ENCODE measurements around the gene COMMD7.

COMMD7 gene

GRCh38 chr20:32743237-32744112 is at the start of gene COMMD7:
Gene COMMD7, minus strand, starts transcription at chr20:32743467. Its CDS starts 76 bp downstream, at chr20:32743391.
- peak; percentile 83 to 91 (median 86) for DNase-seq

- DNase-seq = no peak
Measured at GRCh38 chr20:32792731-32793458, 49.6 kb upstream of the COMMD7 start.

- peak in 1 of 3 donors; percentile 22 for DNase-seq
Measured at GRCh38 chr20:32792316-32792715, 49.0 kb upstream of the COMMD7 start.

- DNase-seq = no peak
Measured at GRCh38 chr20:32790751-32791057, 47.4 kb upstream of the COMMD7 start.

GRCh38 chr20:32789896-32790750 is 46.9 kb upstream of the COMMD7 start:
- peak; percentile 72 to 86 (median 82) for DNase-seq

DNA sequence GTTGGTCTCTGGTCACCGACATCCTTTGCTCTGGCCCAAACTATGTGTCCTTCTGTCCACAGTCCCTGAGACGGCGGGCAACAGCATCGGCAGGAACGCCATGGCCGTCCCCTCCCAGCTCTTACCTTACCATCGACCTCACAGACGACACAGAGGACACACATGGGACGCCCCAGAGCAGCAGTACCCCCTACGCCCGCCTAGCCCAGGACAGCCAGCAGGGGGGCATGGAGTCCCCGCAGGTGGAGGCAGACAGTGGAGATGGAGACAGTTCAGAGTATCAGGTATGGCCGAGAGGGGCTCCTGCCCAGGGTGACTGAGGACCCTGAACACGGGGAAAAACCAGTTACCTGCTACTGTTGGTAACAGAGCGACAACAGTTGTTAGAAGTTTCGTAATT is 43.9 kb upstream of the COMMD7 start:
- no peak for DNase-seq

DNA sequence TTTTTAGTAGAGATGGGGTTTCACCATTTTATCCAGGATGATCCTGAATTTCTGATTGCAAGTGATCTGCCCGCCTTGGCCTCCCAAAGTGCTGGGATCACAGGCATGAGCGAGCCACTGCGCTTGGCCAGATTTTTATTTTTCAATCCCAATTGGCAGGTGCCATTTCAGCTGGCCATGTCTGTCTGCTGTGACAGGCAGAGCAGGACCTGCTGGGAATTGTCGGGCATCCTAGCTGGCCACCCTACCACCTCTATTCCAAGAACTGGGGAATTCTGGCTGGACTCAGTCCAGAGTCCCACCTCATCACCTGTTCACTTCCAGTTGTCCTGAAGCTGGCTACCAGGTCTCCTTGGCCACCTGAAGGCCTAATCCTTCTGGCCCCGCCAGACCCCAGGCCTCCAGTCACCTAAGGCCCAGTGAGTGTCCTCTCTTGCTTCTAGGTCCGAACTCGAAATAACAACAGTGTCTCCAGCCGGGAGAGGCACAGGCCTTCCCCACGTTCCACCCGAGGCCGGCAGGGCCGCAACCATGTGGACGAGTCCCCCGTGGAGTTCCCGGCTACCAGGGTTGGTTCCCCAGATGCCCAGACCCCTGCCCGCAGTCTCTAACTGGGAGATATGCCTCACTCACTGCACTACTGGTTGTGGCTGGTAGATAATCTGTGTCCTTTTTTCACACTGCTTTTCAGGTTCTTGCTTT is 42.9 kb upstream of the COMMD7 start:
- no peak for DNase-seq

- no peak for DNase-seq
Measured at GRCh38 chr20:32784369-32785080, 41.3 kb upstream of the COMMD7 start.

DNA sequence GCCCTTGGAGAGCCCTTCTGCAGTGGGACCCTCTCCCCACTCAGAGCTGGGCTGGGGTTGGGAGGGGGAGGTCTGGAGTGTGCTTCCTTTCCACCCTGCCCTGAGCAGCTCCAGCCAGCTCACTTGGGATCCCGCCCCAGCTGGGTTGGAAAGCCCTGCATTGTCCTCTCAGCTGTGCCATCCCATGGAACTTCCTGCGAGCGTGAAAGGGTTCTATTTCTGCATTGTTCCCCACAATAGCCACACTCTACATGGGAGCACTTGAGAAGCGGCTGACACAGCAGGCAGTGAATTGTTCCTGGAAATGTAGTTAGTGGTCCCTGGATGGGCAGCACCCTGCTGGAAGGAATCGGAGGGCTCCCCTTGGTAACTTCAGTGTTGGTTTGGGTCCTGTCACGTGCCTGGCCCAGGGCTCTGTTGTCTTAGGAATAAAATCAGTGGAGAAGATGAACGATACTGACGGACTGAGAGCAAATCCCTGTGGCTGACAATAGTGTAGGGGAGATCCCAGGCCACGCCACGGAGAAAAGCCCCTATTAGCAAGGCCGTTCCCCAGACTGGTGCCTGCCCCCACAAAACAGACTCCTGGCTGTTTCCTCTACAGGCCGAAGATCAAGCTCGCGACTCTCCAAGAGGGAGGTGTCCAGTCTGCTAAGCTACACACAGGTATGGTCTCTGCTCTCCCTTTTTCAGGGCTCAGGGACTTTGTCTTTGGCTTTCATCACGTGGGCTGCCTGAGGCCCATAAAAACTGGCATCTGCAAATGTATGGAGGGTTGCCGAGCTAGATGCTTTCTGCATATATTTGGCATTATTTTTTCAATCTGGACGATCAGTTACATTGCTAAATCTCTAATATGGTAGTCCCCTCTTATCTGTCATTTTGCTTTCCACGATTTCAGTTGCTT is 37.7 kb upstream of the COMMD7 start:
- DNase-seq = no peak

GRCh38 chr20:32780278-32780677 is 37.0 kb upstream of the COMMD7 start:
- DNase-seq = no peak

DNA sequence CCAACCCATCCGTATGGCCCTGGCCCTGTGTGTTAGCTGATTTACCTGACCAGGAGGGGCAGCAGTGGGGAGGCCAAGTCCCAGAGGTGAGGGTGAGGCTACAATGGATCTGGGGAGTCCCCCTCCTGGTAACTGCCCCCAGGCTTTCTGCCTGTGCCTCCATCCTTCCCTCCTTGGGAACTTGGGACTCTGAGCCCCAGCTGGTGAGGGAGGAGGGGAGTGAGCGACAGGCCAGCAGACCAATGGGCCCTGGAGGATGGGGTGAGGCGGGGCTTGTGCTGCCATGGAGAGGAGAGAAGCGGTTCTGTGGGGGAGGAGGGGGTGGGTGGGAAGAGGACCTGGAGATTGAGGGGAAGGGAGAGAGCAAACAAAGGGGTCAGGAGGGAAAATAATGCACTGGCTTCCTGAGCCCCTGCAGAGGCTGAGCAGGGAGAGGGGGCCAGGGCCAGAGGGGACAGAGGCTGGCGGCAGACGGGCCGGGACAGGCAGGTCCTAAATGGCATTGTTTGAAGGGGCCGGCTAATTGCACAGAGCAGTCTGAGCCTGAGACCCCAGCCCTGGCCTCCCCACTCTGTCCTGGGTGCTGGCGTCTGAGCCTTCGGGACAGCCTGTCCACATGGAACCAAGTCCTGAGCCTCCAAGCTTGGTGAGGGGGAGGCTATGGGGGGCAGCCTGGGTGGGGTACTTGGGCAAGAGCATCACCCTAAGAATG is 36.4 kb upstream of the COMMD7 start:
- DNase-seq = no peak

DNA sequence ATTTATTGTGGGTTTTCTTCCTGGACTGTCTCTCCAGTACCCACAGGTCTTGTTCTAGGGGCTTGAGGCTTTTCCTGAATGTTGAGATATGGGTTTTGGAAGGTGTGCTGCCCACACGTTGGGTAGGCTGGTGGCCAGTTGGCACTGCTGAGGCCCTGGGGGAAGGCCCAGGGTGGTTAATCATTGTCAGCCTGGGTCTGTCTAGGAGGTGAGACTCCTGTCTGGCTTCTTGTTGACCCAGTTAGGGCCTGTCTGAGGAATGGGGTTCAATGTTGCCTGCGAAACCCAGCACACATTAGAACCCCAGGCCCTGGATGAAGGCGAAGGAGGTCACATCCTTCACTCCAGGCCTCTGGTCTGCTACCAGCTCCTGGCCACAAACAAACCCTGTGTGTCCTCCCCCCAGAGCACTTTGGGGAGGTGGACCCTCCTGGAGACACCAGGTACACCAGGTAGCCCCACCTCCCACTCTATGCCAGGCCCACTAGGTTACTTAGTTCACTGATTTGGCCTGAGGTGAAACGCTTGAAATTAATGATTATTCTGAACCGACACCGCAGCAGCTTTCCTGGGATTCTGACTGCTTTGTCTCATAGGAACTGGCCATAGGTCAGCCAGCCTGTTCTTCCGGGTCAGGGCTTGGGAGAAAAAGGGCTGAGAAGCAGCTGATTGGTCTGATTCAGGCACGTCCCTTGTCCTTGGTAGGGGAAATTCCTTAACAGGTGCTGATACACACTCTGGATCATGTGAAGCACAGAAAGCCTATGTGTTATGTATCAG is 34.1 kb upstream of the COMMD7 start:
- DNase-seq = no peak

DNA sequence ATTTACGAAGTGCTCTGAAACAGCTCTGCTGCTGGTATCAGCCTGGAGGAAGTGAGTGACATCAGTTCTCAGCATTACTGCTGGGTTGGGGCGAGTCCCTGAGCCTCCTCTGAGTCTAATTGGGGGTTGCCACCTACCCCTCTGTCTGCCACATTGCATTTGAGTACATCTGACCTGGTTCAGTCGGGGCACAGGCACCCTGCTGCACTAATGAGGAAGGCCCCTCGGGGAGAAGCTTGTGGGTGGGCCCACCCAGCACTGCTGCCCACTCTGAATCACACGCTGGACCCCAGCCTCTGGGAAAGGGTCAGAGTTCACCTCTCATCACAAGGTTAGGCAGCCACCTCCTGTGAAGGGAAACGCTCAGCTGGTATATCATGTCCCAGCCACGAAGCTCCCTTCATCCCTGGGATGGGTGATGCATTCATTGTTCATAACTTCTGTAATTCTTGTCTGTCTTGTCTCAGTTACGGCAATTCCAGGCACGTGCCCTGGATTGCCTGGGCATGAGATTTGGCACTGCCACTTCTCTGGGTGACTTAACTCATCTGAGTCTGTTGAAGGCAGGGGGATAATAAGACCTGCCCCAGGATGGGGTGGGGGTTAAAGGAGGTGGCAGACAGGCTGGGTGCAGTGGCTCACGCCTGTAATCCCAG is 32.2 kb upstream of the COMMD7 start:
- DNase-seq = peak; percentile 38 to 40 (median 39)

DNA sequence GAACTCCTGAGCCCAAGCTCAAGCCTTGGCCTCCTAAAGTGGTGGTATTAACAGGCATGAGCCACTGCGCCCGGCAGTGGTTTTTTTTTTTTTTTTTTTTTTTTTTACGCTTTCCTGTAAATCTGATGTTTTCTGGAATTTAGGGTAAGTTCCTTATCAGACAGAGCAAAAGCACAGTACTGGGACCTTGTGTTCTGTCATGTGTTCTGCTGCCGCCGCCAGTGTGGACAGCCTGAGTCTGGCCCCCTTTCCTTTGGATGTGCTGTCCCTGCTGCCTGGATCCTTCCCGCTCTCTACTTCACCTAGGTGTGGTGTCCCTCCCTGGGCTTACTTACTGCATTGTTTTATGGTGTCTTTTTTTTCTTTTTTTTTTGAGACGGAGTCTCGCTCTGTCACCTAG is 30.6 kb upstream of the COMMD7 start:
- DNase-seq = no peak

GRCh38 chr20:32773223-32773622 is 30.0 kb upstream of the COMMD7 start:
- no peak for DNase-seq

GRCh38 chr20:32772046-32772445 is 28.8 kb upstream of the COMMD7 start:
- no peak for DNase-seq

GRCh38 chr20:32767418-32768198 is 24.3 kb upstream of the COMMD7 start:
- DNase-seq = no peak
